Head of caudate nucleus (tissue), 42 donors: ENCODE data around the gene ANTXR1.
"Not testable (repeated sequence)": the region's sequence is repeated elsewhere in the genome, so short reads cannot be mapped to it uniquely, and the experiment has no call there.

ENCODE experiments used
- DNase-seq, 42 donors: peaks; one replicate each; pipeline versions ENCODE4 v3.0.0 to v3.0.0-alpha.2; 2020 to 2021; ENCODE audit warnings: mixed read lengths in 7 of 42
- intact Hi-C: fragments of 100-400 bp; cut with DNase I; formaldehyde crosslinking; loops from one replicate; pipeline ENCODE4 v1.15.0; 2022

ANTXR1 gene

DNA sequence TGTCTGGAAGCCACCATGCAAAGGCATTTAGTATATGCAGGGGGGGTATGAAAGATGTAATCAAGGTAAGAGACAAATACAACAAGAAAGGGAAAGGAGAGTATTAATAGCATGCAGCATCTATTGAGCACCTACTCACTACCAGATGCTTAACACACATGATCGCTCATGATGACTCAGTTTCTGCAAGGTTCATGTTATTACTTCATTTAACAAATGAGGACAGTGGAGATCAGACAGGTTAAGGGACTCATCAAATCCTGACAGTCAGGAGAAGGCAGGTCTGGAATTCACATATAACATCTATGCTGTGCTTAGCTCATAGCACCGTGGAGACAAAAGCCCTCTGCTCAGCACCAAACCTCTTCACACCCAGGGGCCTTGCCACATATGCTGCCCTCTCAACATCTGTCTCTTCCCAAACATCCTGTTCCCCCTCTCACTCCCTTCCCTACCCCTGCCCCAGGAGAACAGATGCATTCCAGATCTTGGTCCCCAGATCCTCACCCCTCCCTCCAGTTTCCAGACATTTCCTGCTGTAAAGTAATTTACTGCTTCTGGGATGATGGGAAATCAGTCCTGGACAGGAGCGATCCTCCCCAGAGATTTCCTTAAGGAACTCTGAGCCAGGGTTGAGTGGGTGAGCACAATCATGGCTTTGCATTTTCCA, 155.3 kb downstream of the ANTXR1 start:
- no peak for DNase-seq
- intact Hi-C loops = no loop called here

GRCh38 chr2:69168950-69169654, 156.1 kb downstream of the ANTXR1 start:
- peak in 8 of 42 donors; percentile 12 to 59 (median 24) for DNase-seq
- intact Hi-C loops = no loop called here

DNA sequence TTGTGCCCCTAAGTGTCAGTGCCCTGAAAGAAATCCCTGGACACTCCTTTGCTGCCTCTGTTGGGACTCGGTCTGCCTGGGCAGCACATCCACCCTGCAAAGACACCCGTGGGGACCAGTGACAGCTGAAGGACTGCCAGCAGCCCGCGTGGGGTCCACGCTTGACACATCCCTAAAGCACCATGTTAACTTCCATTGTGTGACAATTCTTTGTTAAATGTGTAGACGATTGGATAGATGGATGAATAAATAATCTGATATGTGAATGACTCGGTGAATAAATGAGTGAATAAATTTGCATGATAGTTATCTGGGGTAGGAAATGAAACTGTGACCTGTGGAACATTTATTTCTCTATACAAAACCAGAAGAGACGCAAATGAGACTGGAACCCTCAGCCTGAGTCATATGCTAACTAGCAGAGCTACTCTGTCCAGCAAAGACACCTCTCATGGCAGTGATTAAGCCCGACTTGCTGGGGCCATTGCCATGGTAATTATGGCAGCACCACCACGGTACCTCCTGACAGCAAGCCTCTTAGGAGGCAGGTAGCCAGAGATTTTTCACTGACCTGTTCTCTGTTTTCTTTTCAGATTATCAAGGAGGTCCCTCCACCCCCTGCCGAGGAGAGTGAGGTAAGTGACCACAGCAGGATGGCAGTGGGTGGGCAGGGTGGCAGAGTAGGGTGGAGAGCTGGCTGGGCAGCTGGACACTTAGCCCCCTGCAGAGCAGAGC, 156.8 kb downstream of the ANTXR1 start:
- DNase-seq = no peak
- intact Hi-C loops = no loop called here

- intact Hi-C loops = no loop called here
- DNase-seq = no peak
These were observed 157.7 kb downstream of the ANTXR1 start for GRCh38 chr2:69170661-69171060.

GRCh38 chr2:69171116-69171896, 158.3 kb downstream of the ANTXR1 start:
- intact Hi-C loops = no loop called here
- no peak for DNase-seq

- no peak for DNase-seq
- intact Hi-C loops = no loop called here
These were observed 159.0 kb downstream of the ANTXR1 start for GRCh38 chr2:69171897-69172525.

DNA sequence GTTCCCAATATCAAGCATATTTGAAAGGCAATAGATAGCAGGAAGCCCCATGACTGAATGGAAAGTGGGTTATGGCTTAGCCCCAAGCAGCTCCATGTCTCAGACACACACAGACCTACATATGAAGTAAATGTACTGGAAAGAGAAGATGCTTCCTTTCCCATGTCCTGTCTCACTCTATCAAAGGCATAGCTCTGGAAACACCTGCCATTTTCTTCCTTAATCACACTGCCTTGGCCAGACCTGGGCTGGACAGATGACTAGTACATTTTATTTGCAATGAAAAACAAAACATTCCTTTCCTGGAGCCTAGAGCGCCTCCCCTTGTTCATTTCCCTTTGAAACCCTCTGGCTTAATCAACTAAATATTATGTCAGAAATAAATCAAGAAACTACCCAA, 160.7 kb downstream of the ANTXR1 start:
- intact Hi-C loops = no loop called here
- no peak for DNase-seq

DNA sequence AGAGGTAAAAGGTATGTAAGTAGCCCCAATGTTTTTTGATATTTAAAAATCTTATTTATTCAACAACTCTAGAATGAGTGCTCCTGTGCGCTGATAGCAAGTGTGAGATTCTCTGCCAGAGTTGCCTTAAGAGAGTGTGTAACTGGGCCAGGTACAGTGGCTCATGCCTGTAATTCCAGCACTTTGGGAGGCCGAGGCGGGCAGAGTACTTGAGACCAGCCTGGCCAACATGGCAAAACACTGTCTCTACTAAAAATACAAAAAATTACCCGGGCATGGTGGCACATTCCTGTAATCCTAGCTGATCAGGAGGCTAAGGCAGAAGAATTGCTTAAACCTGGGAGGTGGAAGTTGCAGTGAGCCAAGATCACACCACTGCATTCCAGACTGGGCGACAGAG, 161.2 kb downstream of the ANTXR1 start:
- intact Hi-C loops, DNase-seq: not testable (repeated sequence)

DNA sequence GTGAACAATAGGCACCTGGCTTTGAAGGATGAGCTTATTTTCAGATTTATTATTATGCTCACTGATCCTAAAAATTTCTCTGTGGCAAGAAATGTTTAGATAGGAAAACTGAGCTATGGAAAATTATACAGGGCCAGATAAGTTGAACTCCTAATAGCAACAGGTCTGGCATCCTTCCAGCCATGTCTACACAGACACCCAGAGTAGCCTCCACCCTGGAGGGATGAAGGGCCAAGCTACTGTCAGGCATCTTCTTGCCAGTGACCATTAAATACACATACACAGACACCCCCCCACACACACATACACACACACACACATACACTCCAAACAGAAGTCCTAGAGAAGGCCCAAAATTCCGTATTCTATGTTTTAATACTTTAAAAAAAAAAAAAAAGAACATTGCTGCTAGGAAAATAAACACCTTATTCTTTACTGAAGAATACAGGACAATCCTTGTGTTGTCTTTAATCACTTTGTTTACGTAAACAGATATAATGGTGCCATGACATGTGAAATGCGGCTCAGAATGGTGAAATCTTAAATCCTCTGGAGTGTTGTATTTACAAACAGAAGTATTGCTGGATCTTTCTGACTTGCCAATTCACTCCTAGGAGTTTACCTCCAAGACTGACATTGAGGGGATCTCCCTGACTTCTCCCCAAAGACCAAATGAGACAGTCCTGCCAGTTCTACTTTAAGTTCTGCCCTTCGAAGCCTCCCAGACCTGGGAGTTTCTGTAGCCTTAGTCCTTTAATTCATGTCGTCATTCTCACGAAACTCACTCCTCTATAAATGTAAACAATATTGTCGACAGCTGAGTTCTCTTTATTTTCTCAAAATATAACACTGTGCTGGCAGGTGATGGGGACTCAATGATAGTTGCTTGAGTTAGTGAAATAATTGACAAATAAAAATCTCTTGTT, 163.1 kb downstream of the ANTXR1 start:
- intact Hi-C loops = no loop called here

DNA sequence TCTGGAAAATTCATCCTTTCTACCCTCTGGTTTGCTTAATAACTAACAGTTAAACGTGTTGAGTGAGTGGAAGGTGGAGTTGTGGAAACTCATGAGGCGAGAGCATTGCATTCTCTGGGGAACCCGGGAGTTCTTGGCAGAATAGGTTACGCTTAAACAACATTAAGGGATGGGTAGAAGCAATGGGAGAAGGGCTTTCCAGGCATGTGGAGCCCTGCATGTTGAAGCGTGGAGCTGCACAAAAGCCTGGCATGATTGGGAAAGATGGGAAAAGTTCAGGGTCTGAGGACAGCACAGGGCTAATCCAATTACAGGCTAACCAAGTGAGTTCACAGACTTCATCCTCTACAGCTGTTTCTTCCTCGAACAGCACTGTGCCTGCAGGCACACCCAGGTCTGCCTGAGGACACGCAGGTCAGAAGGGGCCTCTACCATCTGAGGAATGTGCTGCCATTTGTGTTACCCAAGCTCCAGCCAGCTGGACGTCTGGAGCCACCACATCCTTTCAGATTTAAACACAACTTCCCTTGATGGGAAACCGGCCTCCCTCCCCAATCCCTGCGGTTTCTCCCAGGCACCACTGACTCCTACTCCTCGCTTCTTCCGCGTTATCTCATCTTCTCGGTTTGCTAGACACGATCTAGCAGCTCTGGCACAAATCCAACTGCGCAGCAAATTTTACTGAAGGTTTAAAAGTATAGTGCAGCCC, 164.2 kb downstream of the ANTXR1 start:
- peak in 32 of 42 donors; percentile 8 to 65 (median 28) for DNase-seq

More for the DNA sequence above, 163.1 kb downstream of the ANTXR1 start:
- DNase-seq = no peak

DNA sequence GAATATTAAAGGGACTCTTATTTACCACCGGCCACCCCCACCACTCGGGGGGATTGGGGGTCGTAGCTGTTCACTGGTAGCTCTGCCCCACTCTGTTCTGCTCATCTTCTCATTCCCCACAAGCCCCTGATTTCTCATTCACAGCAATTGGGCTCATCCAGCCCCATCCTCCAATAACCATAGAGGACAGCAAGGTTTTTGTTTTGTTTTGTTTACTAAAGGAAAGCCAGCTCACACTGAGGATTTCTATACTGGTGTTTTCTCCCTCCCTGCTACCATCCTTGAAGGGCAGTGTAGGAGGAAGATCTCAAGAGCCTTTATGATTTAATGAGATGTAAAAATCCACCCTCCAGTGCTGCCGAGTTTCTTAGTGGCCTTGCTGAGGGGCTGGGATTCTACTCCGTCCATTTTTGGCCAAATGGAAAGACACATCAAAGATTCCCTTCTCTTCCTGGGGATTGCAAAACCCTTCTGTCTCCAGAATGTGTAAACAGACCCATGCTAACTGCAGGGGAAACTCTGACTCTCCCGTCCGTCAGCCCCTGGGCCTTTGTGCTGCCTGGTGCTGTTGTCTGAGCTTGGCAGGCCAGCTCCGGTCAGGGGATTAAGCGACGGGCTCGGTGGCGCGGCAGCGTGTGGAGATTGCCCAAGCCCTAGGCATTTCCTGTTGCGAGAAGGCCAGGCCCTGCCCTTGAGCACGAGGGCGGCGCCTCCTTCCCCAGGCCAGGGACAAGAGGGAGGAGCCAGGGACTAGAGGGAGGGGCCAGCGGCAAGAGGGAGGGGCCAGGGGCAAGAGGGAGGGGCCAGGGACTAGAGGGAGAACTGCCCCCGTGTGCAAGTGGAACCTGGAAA, 165.0 kb downstream of the ANTXR1 start:
- peak; percentile 39 to 88 (median 66) for DNase-seq
- intact Hi-C loops = no loop called here

More for the DNA sequence above, 164.2 kb downstream of the ANTXR1 start:
- intact Hi-C loops = no loop called here

GRCh38 chr2:69178756-69179155, 165.8 kb downstream of the ANTXR1 start:
- no peak for DNase-seq
- intact Hi-C loops = no loop called here

- intact Hi-C loops = no loop called here
- no peak for DNase-seq
These were observed 167.2 kb downstream of the ANTXR1 start for GRCh38 chr2:69180227-69180626.

DNA sequence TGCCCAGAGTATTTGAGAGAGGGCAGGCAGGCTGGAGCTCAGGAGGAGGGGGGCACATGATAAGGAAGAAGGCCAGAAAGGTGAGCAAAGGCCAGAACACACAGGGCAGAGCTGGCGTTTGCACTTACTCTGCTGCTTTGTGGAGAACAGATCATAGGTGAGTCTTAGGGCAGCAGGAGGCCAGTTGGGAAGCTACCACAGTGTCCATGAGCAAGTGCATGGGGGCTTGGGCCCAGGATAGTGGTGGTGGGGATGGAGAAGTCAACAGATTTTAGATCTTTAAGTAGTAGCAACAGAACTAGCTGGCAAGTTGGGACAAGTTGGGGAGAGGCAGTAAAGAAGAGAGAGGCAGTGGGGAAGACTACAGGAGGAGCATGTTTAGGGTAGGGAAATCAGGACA, 168.0 kb downstream of the ANTXR1 start:
- intact Hi-C loops = no loop called here
- no peak for DNase-seq

- no peak for DNase-seq
- intact Hi-C loops = no loop called here
These were observed 168.9 kb downstream of the ANTXR1 start for GRCh38 chr2:69181806-69182427.

DNA sequence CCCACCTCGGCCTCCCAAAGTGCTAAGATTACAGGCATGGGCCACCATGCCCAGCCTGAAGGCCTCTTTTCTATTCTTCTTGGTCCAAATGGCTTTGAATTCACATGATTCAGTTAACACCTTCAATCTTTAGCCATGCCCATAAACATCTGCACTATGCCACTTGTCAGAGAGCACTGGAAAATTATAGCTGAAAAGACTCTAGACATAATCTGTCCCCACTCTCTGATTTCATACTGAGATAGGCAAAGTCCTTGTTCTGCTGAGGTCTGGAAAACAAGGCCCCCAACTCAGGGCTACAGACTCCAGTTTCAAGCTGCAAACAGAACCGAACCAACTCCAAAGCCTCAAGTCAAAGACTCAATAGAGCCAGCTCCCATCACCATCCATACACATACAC, 170.7 kb downstream of the ANTXR1 start:
- intact Hi-C loops = no loop called here

More for the DNA sequence above, 170.7 kb downstream of the ANTXR1 start:
- DNase-seq = no peak
